Ascending aorta (tissue), 2 donors: Measurements from ENCODE around the gene BRMS1L. TPM values are rescaled to one million over a fixed set of nuclear protein-coding genes. Genes with fewer than 3 reads are reported as not detected.

Experiments used
- DNase-seq, 2 donors: peaks; one replicate each; pipeline ENCODE4 v3.0.0-alpha.2; 2019; ENCODE audit warnings: low spot score in 2 of 2
- H3K27ac ChIP-seq, 2 donors: fragments of 200-600 bp; sonication (generic); one replicate each; pipeline ENCODE4 v1.5.1; 2016 to 2017; ENCODE audit warnings: mild to moderate bottlenecking in 1 of 2
- H3K27me3 ChIP-seq: fragments of 200-600 bp; sonication (generic); one replicate; pipeline ENCODE4 v1.5.1; 2017
- H3K36me3 ChIP-seq, 2 donors: fragments of 200-600 bp; sonication (generic); one replicate each; pipeline ENCODE4 v1.5.1; 2016
- H3K4me1 ChIP-seq, 2 donors: fragments of 200-600 bp; sonication (generic); one replicate each; pipeline ENCODE4 v1.5.1; 2016 to 2017; ENCODE audit warnings: mild to moderate bottlenecking in 1 of 2
- H3K4me3 ChIP-seq, 2 donors: fragments of 200-600 bp; sonication (generic); one replicate each; pipeline ENCODE4 v1.5.1; 2016 to 2017; ENCODE audit warnings: mild to moderate bottlenecking in 1 of 2
- H3K9me3 ChIP-seq, 2 donors: fragments of 200-600 bp; sonication (generic); one replicate each; pipeline ENCODE4 v1.5.1; 2016
- CTCF ChIP-seq, 3 experiments: fragments of 200-600 bp in 2 of 3; fragments of 450-650 bp in 1 of 3; sonication (generic) in 2 of 3; IDR thresholded peaks; one replicate each; pipeline ENCODE4 v1.5.1; 2016 to 2019; ENCODE audit warnings: antibody characterized with exemption in 3 of 3, mild to moderate bottlenecking in 1 of 3, moderate library complexity in 1 of 3
- intact Hi-C: fragments of 100-400 bp; cut with DNase I; formaldehyde crosslinking; loops from one replicate; pipeline ENCODE4 v1.15.1; 2023
- total RNA-seq: library from RNA; depleted of rRNA; stranded (reverse); fragments of >200 nt; gene quantifications from one replicate; pipeline ENCODE4 v1.1.0, GENCODE V29; 2016

BRMS1L gene
- total RNA-seq, 1 donor from 2014 or later: 7.7 TPM

GRCh38 chr14:35866595-35867279, 40.6 kb downstream of the BRMS1L start:
- intact Hi-C loops: loop anchor here (2.0 kb wide), 1 partner anchor 40 kb away; the partner anchor contains the start of gene BRMS1L
- peak overlapping the region; percentile 30 to 64 for H3K27ac ChIP-seq
- DNase-seq: no peak

GRCh38 chr14:35867280-35867629, 41.1 kb downstream of the BRMS1L start:
- intact Hi-C loops: loop anchor here (2.0 kb wide), 1 partner anchor 40 kb away; the partner anchor contains the start of gene BRMS1L
- Histone ChIP-seq H3K4me3 (no peak overlapping the region), H3K27ac (peak overlapping the region; percentile 30 to 64), H3K9me3 (no peaks in the 10 kb centered on the region), H3K4me1 (peaks cover 0 to 11% of the 10 kb centered on the region in 2 donors), H3K36me3 (peaks cover 10 to 21% of the 10 kb centered on the region in 2 donors), H3K27me3 (no peaks in the 10 kb centered on the region)
- no peak for DNase-seq
- TF ChIP-seq CTCF (IDR thresholded peaks at IDR 0.05): no peak

More at GRCh38 chr14:35866595-35867279, 40.6 kb downstream of the BRMS1L start:
- H3K9me3 ChIP-seq: no peaks in the 10 kb centered on the region
- H3K4me3 ChIP-seq: no peak overlapping the region
- peaks cover 0 to 11% of the 10 kb centered on the region in 2 donors for H3K4me1 ChIP-seq
- no peaks in the 10 kb centered on the region for H3K27me3 ChIP-seq
- no peak for TF ChIP-seq CTCF (IDR thresholded peaks at IDR 0.05)
- peaks cover 10 to 21% of the 10 kb centered on the region in 2 donors for H3K36me3 ChIP-seq

- no peaks in the 10 kb centered on the region for H3K9me3 ChIP-seq
- no peaks in the 10 kb centered on the region for H3K27me3 ChIP-seq
- intact Hi-C loops: no loop called here
- no peak overlapping the region for H3K4me3 ChIP-seq
- peaks cover 0 to 9% of the 10 kb centered on the region in 2 donors for H3K4me1 ChIP-seq
- H3K36me3 ChIP-seq: no peaks in the 10 kb centered on the region
- DNase-seq: no peak
- TF ChIP-seq CTCF (IDR thresholded peaks at IDR 0.05): no peak
- no peak overlapping the region for H3K27ac ChIP-seq
These were observed 49.2 kb downstream of the BRMS1L start for GRCh38 chr14:35875296-35875695.

GRCh38 chr14:35877276-35877675, 51.1 kb downstream of the BRMS1L start:
- no peak for TF ChIP-seq CTCF (IDR thresholded peaks at IDR 0.05)
- Histone ChIP-seq H3K36me3 (no peaks in the 10 kb centered on the region), H3K9me3 (no peaks in the 10 kb centered on the region), H3K27me3 (no peaks in the 10 kb centered on the region), H3K27ac (no peak overlapping the region), H3K4me1 (peaks cover 0 to 9% of the 10 kb centered on the region in 2 donors), H3K4me3 (no peak overlapping the region)
- intact Hi-C loops: no loop called here
- no peak for DNase-seq

GRCh38 chr14:35878272-35879150, 52.4 kb downstream of the BRMS1L start:
- no peak for DNase-seq
- no peak for TF ChIP-seq CTCF (IDR thresholded peaks at IDR 0.05)
- H3K27me3 ChIP-seq: no peaks in the 10 kb centered on the region
- intact Hi-C loops: no loop called here
- no peaks in the 10 kb centered on the region for H3K9me3 ChIP-seq
- H3K36me3 ChIP-seq: no peaks in the 10 kb centered on the region
- H3K4me3 ChIP-seq: no peak overlapping the region
- H3K27ac ChIP-seq: peak overlapping the region; percentile 4 to 50
- H3K4me1 ChIP-seq: peaks cover 0 to 9% of the 10 kb centered on the region in 2 donors
